HCT116 (cell line): ENCODE data around the gene C4orf50. TPM values are rescaled to one million over a fixed set of nuclear protein-coding genes. Genes with fewer than 3 reads are reported as not detected.

Experiments
- ATAC-seq: fragments of 200-7000 bp; cut with Tn5 transposase; 2 replicates; pipeline ENCODE4 v1.9.1; 2020; ENCODE audit warnings: mild to moderate bottlenecking, moderate library complexity
- BruUV-seq: library from RNA; stranded (reverse); fragments of 400-500 nt; replicated peaks from 2 replicates; lab custom pipeline; 2021; lab: Mats Ljungman, UMichigan
- CTCF ChIA-PET: fragments of 300-600 bp; sonication (Branson Sonifier 250); formaldehyde crosslinking; loops from one replicate; lab custom pipeline; 2021; ENCODE audit warnings: antibody characterized with exemption; lab: Charles Lee
- POLR2A ChIA-PET: fragments of 300-600, 350-600 bp; sonication (Branson Sonifier 250); formaldehyde crosslinking; loops from one replicate; lab custom pipeline; 2021; ENCODE audit warnings: antibody characterized with exemption; lab: Charles Lee
- RAD21 ChIA-PET, 2 experiments: fragments of 300-600 bp; sonication (Branson Sonifier 250); formaldehyde crosslinking; loops; one replicate each; lab custom pipeline; 2023; ENCODE audit warnings: low total read pairs in 2 of 2; ENCODE audit not compliant: uncharacterized antibody in 2 of 2, unreplicated experiment in 2 of 2, low non-redundant PET in 1 of 2; lab: Charles Lee
- DNase-seq: peaks from one replicate; pipeline ENCODE4 v3.0.0-alpha.2; 2010; ENCODE audit warnings: low read depth, low spot score
- H2AFZ ChIP-seq: fragments of 200-600 bp; shearing (Covaris generic), sonication (generic); 2 replicates; pipeline ENCODE4 v1.6.1; 2017; ENCODE audit warnings: low read depth, mixed run types, mixed read lengths, antibody characterized with exemption, low read length; ENCODE audit not compliant: poor library complexity, severe bottlenecking
- H3K27ac ChIP-seq: 2 replicates; pipeline ENCODE4 v1.5.1; 2012; ENCODE audit warnings: low read depth, low read length
- H3K27me3 ChIP-seq: fragments of 200-600 bp; sonication (generic); 2 replicates; pipeline ENCODE4 v1.6.1; 2016; ENCODE audit warnings: mixed run types, low read length, mixed read lengths; ENCODE audit not compliant: insufficient read depth
- H3K36me3 ChIP-seq, 2 experiments: fragments of 200-500 bp in 1 of 2; fragments of 200-600 bp in 1 of 2; sonication (Bioruptor generic) in 1 of 2; sonication (generic) in 1 of 2; 2 replicates each; pipeline versions ENCODE4 v1.5.1 to v1.6.1; 2014 to 2016; ENCODE audit warnings: low read length in 2 of 2, inconsistent platforms in 1 of 2, mixed read lengths in 1 of 2, mixed run types in 1 of 2; ENCODE audit not compliant: insufficient read depth in 2 of 2, control insufficient read depth in 1 of 2
- H3K4me1 ChIP-seq, 2 experiments: fragments of 200-600 bp in 1 of 2; sonication (generic) in 1 of 2; 2 replicates each; pipeline versions ENCODE4 v1.5.1 to v1.6.1; 2012 to 2017; ENCODE audit warnings: low read length in 2 of 2, inconsistent platforms in 1 of 2, mild to moderate bottlenecking in 1 of 2, mixed read lengths in 1 of 2, mixed run types in 1 of 2, moderate library complexity in 1 of 2; ENCODE audit not compliant: insufficient read depth in 2 of 2, control insufficient read depth in 1 of 2
- H3K4me2 ChIP-seq: fragments of 200-600 bp; sonication (generic); 2 replicates; pipeline ENCODE4 v1.6.1; 2017; ENCODE audit warnings: mixed run types, low read length, mixed read lengths
- H3K4me3 ChIP-seq, 2 experiments: fragments of 200-600 bp in 1 of 2; sonication (generic) in 1 of 2; replicated peaks in 1 of 2; 2 replicates each; pipeline ENCODE4 v1.5.1; 2011 to 2016; ENCODE audit warnings: low read length in 2 of 2, control low read depth in 1 of 2, low read depth in 1 of 2, mild to moderate bottlenecking in 1 of 2, mixed read lengths in 1 of 2, mixed run types in 1 of 2
- H3K79me2 ChIP-seq: fragments of 200-600 bp; sonication (generic); 2 replicates; pipeline ENCODE4 v1.6.1; 2017; ENCODE audit warnings: mild to moderate bottlenecking, mixed run types, low read length, moderate library complexity, mixed read lengths; ENCODE audit not compliant: insufficient read depth
- H3K9ac ChIP-seq: fragments of 200-600 bp; sonication (generic); 2 replicates; pipeline ENCODE4 v1.6.1; 2016; ENCODE audit warnings: low read length, mixed read lengths
- H3K9me2 ChIP-seq: fragments of 200-600 bp; sonication (generic), shearing (Covaris generic); 2 replicates; pipeline ENCODE4 v1.6.1; 2017; ENCODE audit warnings: mixed run types, mild to moderate bottlenecking, moderate library complexity; ENCODE audit not compliant: insufficient read depth
- H3K9me3 ChIP-seq, 2 experiments: fragments of 200-500 bp in 1 of 2; fragments of 200-600 bp in 1 of 2; sonication (Bioruptor generic) in 1 of 2; sonication (generic) in 1 of 2; 2 replicates each; pipeline ENCODE4 v1.6.1; 2014 to 2017; ENCODE audit warnings: low read length in 2 of 2, mixed read lengths in 2 of 2, inconsistent platforms in 1 of 2, low read depth in 1 of 2, mild to moderate bottlenecking in 1 of 2, mixed run types in 1 of 2, moderate library complexity in 1 of 2; ENCODE audit not compliant: control insufficient read depth in 1 of 2, insufficient read depth in 1 of 2
- H4K20me1 ChIP-seq: fragments of 200-600 bp; sonication (generic), shearing (Covaris generic); 2 replicates; pipeline ENCODE4 v1.6.1; 2017; ENCODE audit warnings: mixed run types, mild to moderate bottlenecking, moderate library complexity; ENCODE audit not compliant: insufficient read depth
- ATF3 ChIP-seq: IDR thresholded peaks from 2 replicates; pipeline ENCODE4 v1.6.1; 2012
- CBX3 ChIP-seq: IDR thresholded peaks from 2 replicates; pipeline ENCODE4 v1.6.1; 2012; ENCODE audit warnings: low read depth
- EZH2 ChIP-seq: fragments of 200-600 bp; sonication (generic); IDR thresholded peaks from 2 replicates; pipeline ENCODE4 v1.6.1; 2017; ENCODE audit warnings: antibody characterized with exemption, mixed run types
- EZH2phosphoT487 ChIP-seq: fragments of 200-600 bp; IDR thresholded peaks from 2 replicates; pipeline ENCODE4 v1.6.1; 2018; ENCODE audit warnings: antibody characterized with exemption, borderline replicate concordance
- JUND ChIP-seq: IDR thresholded peaks from 2 replicates; pipeline ENCODE4 v1.6.1; 2012
- POLR2A ChIP-seq: IDR thresholded peaks from 2 replicates; pipeline ENCODE4 v1.7.0; 2011; ENCODE audit warnings: borderline replicate concordance; ENCODE audit not compliant: insufficient read depth, insufficient read length; ENCODE audit errors: extremely low read depth
- REST ChIP-seq: IDR thresholded peaks from 2 replicates; pipeline ENCODE4 v1.6.1; 2012; ENCODE audit warnings: low read depth
- SIN3A ChIP-seq: IDR thresholded peaks from 2 replicates; pipeline ENCODE4 v1.6.1; 2012; ENCODE audit warnings: low read depth
- SP1 ChIP-seq: IDR thresholded peaks from 2 replicates; pipeline ENCODE4 v1.6.1; 2012; ENCODE audit warnings: low read depth
- SRF ChIP-seq: IDR thresholded peaks from 2 replicates; pipeline ENCODE4 v1.6.1; 2012; ENCODE audit warnings: low read depth
- ZFX ChIP-seq: fragments of 450-650 bp; IDR thresholded peaks from 2 replicates; pipeline ENCODE4 v1.6.1; 2017
- intact Hi-C: fragments of 100-400 bp; cut with micrococcal nuclease; formaldehyde crosslinking; loops from 2 replicates; pipeline ENCODE4 v1.10.0; 2022
- total RNA-seq: library from RNA; stranded (reverse); gene quantifications from one replicate; pipeline ENCODE4 v1.2.1, GENCODE V29; 2021; ENCODE audit not compliant: unreplicated experiment
- TF ChIP-seq, protein P1 (sequence below): IDR thresholded peaks from 2 replicates; pipeline ENCODE4 v1.6.1; 2011; ENCODE audit warnings: mild to moderate bottlenecking, low read length, moderate library complexity; ENCODE audit not compliant: insufficient replicate concordance; ENCODE audit errors: extremely low read depth

The C4orf50 gene
- total RNA-seq, 1 experiment from 2014 or later = not detected

GRCh38 chr4:5989236-5990225, 28.7 kb downstream of the C4orf50 start:
- no peak overlapping the region for H3K27ac ChIP-seq
- POLR2A ChIA-PET = no interaction called here
- H3K4me3 ChIP-seq = no peak overlapping the region
- H4K20me1 ChIP-seq = no peaks in the 10 kb centered on the region
- TF ChIP-seq ZFX = no peak
- TF ChIP-seq JUND = no peak
- no peak for TF ChIP-seq CBX3
- no peak for TF ChIP-seq EZH2phosphoT487
- TF ChIP-seq SP1 = no peak
- TF ChIP-seq ATF3 = no peak
- no peak for TF ChIP-seq REST
- no peak for TF ChIP-seq EZH2
- no peak for TF ChIP-seq SRF
- TF ChIP-seq, protein P1, sequence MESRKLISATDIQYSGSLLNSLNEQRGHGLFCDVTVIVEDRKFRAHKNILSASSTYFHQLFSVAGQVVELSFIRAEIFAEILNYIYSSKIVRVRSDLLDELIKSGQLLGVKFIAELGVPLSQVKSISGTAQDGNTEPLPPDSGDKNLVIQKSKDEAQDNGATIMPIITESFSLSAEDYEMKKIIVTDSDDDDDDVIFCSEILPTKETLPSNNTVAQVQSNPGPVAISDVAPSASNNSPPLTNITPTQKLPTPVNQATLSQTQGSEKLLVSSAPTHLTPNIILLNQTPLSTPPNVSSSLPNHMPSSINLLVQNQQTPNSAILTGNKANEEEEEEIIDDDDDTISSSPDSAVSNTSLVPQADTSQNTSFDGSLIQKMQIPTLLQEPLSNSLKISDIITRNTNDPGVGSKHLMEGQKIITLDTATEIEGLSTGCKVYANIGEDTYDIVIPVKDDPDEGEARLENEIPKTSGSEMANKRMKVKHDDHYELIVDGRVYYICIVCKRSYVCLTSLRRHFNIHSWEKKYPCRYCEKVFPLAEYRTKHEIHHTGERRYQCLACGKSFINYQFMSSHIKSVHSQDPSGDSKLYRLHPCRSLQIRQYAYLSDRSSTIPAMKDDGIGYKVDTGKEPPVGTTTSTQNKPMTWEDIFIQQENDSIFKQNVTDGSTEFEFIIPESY = no peak
- TF ChIP-seq SIN3A = no peak
- no peak for TF ChIP-seq POLR2A
- H2AFZ ChIP-seq = no peak overlapping the region
- peaks cover 19% of the 10 kb centered on the region for H3K27me3 ChIP-seq
- H3K4me1 ChIP-seq = peaks cover 0 to under 1% of the 10 kb centered on the region in 2 experiments; a peak in 1 of 4 replicates
- RAD21 ChIA-PET = no interaction called here
- DNase-seq (no peak), ATAC-seq (no peak)
- H3K9me2 ChIP-seq = no peaks in the 10 kb centered on the region
- no peaks in the 10 kb centered on the region for H3K9me3 ChIP-seq
- no peak overlapping the region for H3K9ac ChIP-seq
- intact Hi-C loops = no loop called here
- no peaks in the 10 kb centered on the region for H3K79me2 ChIP-seq
- no peaks in the 10 kb centered on the region for H3K36me3 ChIP-seq
- no TSS peak for BruUV-seq
- CTCF ChIA-PET = interaction anchor here (0.9 to 2.2 kb wide), 2 partner anchors 8 to 9 kb away, joined by 3 to 9 read pairs; no protein-coding TSS in a partner anchor
- no peak overlapping the region for H3K4me2 ChIP-seq
